Osteoblast (primary cell): Measurements from ENCODE around the gene SIRT3. TPM values are rescaled to one million over a fixed set of nuclear protein-coding genes. Genes with fewer than 3 reads are reported as not detected.

Source experiments
- DNase-seq: peaks from one replicate; pipeline ENCODE4 v3.0.0; 2011; ENCODE audit warnings: low spot score, mixed read lengths; ENCODE audit not compliant: insufficient read length; ENCODE audit errors: missing footprints
- H2AFZ ChIP-seq: 2 replicates; pipeline ENCODE4 v1.6.0; 2011; ENCODE audit warnings: mild to moderate bottlenecking, low read length
- H3K27ac ChIP-seq: 2 replicates; pipeline ENCODE4 v1.5.1; 2011; ENCODE audit warnings: mild to moderate bottlenecking, low read depth, low read length, moderate library complexity
- H3K27me3 ChIP-seq: 2 replicates; pipeline ENCODE4 v1.6.0; 2012; ENCODE audit warnings: mild to moderate bottlenecking, control low read depth, inconsistent platforms, low read length, moderate library complexity; ENCODE audit not compliant: insufficient read depth
- H3K36me3 ChIP-seq: 2 replicates; pipeline ENCODE4 v1.5.1; 2011; ENCODE audit warnings: mild to moderate bottlenecking, low read length, control low read depth, moderate library complexity; ENCODE audit not compliant: insufficient read depth
- H3K4me1 ChIP-seq: 2 replicates; pipeline ENCODE4 v1.5.1; 2011; ENCODE audit warnings: mild to moderate bottlenecking, low read length, control low read depth, moderate library complexity; ENCODE audit not compliant: insufficient read depth
- H3K4me2 ChIP-seq: 2 replicates; pipeline ENCODE4 v1.6.0; 2011; ENCODE audit warnings: mild to moderate bottlenecking, low read length; ENCODE audit not compliant: insufficient read depth
- H3K4me3 ChIP-seq: fragments of 200-600 bp; sonication (generic); 3 replicates; pipeline ENCODE4 v1.5.1; 2012; ENCODE audit warnings: mild to moderate bottlenecking, low read length, inconsistent platforms; ENCODE audit not compliant: insufficient read depth
- H3K79me2 ChIP-seq: 2 replicates; pipeline ENCODE4 v1.6.0; 2012; ENCODE audit warnings: mild to moderate bottlenecking, low read length, control low read depth, inconsistent platforms; ENCODE audit not compliant: insufficient read depth
- H3K9me3 ChIP-seq: 2 replicates; pipeline ENCODE4 v1.5.1; 2011; ENCODE audit warnings: low read depth, low read length, control low read depth
- H4K20me1 ChIP-seq: 2 replicates; pipeline ENCODE4 v1.6.0; 2012; ENCODE audit warnings: mild to moderate bottlenecking, low read length, control low read depth; ENCODE audit not compliant: insufficient read depth
- total RNA-seq: library from RNA; depleted of rRNA; stranded (reverse); fragments of >200 nt; gene quantifications from 2 replicates; pipeline ENCODE4 v1.2.3, GENCODE V29; 2012
- TF ChIP-seq, protein P1 (sequence below): IDR thresholded peaks from 2 replicates; pipeline ENCODE4 v1.5.1; 2011; ENCODE audit warnings: mild to moderate bottlenecking, low read depth, low read length, moderate library complexity; ENCODE audit errors: extremely low read depth

The SIRT3 gene
- total RNA-seq, 1 donor, result 11.2 TPM

DNA sequence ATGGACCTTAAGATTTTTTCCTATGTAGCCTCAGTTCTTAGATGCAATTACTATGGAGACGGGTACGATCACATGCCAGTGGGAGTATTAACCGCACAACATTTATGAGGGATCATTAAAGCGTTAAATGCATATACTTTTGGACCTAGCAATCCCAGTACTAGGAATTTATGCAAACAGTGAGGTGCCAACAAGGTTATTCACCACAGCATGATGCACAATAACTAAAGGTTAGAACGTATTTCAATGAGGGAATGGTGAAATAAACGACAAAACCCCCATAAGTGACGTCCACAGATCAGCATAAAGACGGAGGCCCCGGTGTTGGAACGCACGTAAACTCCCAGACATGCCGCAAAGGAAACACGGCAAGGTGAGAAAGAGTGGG, 539 bp downstream of the SIRT3 start:
- H3K79me2 ChIP-seq, result peaks cover 45% of the 10 kb centered on the region
- no peaks in the 10 kb centered on the region for H3K9me3 ChIP-seq
- peak overlapping the region; percentile 66 for H3K27ac ChIP-seq
- TF ChIP-seq, protein P1, sequence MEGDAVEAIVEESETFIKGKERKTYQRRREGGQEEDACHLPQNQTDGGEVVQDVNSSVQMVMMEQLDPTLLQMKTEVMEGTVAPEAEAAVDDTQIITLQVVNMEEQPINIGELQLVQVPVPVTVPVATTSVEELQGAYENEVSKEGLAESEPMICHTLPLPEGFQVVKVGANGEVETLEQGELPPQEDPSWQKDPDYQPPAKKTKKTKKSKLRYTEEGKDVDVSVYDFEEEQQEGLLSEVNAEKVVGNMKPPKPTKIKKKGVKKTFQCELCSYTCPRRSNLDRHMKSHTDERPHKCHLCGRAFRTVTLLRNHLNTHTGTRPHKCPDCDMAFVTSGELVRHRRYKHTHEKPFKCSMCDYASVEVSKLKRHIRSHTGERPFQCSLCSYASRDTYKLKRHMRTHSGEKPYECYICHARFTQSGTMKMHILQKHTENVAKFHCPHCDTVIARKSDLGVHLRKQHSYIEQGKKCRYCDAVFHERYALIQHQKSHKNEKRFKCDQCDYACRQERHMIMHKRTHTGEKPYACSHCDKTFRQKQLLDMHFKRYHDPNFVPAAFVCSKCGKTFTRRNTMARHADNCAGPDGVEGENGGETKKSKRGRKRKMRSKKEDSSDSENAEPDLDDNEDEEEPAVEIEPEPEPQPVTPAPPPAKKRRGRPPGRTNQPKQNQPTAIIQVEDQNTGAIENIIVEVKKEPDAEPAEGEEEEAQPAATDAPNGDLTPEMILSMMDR, result no peak
- H3K4me2 ChIP-seq, result peak overlapping the region; percentile 96
- peak overlapping the region; percentile 91 for H3K4me3 ChIP-seq
- H2AFZ ChIP-seq, result peak overlapping the region; percentile 95
- no peak for DNase-seq
- peaks cover 16% of the 10 kb centered on the region for H4K20me1 ChIP-seq
- H3K27me3 ChIP-seq, result no peaks in the 10 kb centered on the region
- peaks cover 19% of the 10 kb centered on the region for H3K4me1 ChIP-seq
- H3K36me3 ChIP-seq, result peaks cover 11% of the 10 kb centered on the region

DNA sequence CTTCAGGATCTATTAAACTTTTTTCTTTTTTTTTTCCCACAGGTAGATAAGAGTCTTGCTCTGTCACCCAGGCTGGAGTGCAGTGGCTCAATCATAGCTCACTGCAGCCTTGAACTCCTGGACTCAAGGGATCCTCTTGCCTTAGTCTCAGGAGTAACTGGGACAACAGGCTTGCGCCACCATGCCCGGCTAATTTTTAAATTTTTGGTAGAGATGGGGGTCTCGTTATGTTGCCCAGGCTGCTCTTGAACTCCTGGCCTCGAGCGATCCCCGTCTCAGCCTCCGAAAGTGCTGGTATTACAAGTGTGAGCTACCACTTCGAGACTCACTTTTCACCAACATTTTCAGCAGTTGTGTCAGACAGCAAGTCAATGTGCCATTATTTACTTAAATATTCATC, 962 bp downstream of the SIRT3 start:
- peaks cover 16% of the 10 kb centered on the region for H4K20me1 ChIP-seq
- H3K36me3 ChIP-seq, result peaks cover 7% of the 10 kb centered on the region
- no peaks in the 10 kb centered on the region for H3K9me3 ChIP-seq
- TF ChIP-seq, protein P1, result no peak
- no peaks in the 10 kb centered on the region for H3K27me3 ChIP-seq
- peak overlapping the region; percentile 66 for H3K27ac ChIP-seq
- peak overlapping the region; percentile 91 for H3K4me3 ChIP-seq
- peak overlapping the region; percentile 96 for H3K4me2 ChIP-seq
- H3K4me1 ChIP-seq, result peaks cover 19% of the 10 kb centered on the region
- peaks cover 41% of the 10 kb centered on the region for H3K79me2 ChIP-seq
- no peak for DNase-seq
- H2AFZ ChIP-seq, result no peak overlapping the region

DNA sequence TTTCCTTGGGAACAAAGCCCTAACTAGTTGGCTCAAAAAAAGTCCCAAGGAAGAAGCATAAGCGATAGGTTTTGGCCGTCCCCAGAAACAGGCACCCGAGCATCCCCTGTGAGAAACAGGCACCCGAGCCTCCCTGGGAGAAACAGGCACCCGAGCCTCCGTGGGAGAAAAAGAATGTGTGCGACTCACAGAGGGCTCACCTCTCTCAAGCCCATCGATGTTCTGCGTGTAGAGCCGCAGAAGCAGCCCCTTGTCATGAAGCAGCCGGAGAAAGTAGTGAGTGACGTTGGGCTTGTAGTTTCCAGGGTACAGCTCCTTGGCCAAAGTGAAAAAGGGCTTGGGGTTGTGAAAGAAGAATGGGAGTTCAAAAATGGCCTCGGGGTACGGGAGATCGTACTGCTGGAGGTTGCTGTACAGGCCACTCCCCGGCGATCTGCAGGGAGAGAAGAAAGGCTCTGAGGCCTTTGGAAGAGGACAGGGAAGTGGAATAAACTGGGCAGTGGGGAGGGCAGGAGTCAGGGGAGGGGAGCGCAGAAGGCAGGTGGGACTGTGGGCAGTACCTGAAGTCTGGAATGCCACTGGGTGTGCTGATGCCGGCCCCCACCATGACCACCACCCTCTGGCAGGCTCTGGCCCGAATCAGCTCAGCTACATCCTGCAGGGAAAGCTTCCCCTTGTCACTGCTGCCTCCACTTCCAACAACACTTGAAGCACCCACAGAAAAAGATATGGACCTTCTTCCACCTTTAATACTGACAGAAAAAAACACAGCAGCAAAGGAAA, 3.2 kb downstream of the SIRT3 start:
- TF ChIP-seq, protein P1, result no peak

DNA sequence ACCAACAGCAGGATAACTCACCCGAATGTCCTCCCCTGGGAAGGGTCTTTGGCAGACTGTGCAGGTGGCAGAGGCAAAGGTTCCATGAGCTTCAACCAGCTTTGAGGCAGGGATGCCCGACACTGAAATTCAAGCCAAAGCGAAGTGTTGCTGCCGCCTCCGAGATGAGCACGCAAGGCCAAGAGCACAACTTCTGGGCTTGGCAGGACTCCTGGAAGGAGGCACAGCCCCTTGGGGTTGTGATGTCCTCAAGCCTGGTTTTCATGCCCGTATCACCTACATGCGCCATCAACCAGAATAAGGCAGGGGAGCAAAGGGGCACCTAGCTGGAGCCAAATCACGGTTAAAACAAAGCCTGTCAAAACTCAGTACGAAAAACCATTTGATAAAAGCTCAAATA, 5.7 kb downstream of the SIRT3 start:
- peaks cover 11% of the 10 kb centered on the region for H3K4me1 ChIP-seq
- no peak overlapping the region for H3K4me2 ChIP-seq
- H2AFZ ChIP-seq, result no peak overlapping the region
- no peak for DNase-seq
- TF ChIP-seq, protein P1, result no peak
- H3K4me3 ChIP-seq, result no peak overlapping the region
- H3K36me3 ChIP-seq, result no peaks in the 10 kb centered on the region
- H3K9me3 ChIP-seq, result no peaks in the 10 kb centered on the region
- no peaks in the 10 kb centered on the region for H3K27me3 ChIP-seq
- no peak overlapping the region for H3K27ac ChIP-seq
- peaks cover 5% of the 10 kb centered on the region for H3K79me2 ChIP-seq
- H4K20me1 ChIP-seq, result no peaks in the 10 kb centered on the region

More for the DNA sequence above, 3.2 kb downstream of the SIRT3 start:
- peaks cover 16% of the 10 kb centered on the region for H3K4me1 ChIP-seq
- no peak overlapping the region for H3K4me3 ChIP-seq
- H3K9me3 ChIP-seq, result no peaks in the 10 kb centered on the region
- peaks cover 20% of the 10 kb centered on the region for H3K79me2 ChIP-seq
- no peak overlapping the region for H3K4me2 ChIP-seq
- peaks cover 7% of the 10 kb centered on the region for H4K20me1 ChIP-seq
- H3K27ac ChIP-seq, result no peak overlapping the region
- DNase-seq, result no peak
- no peaks in the 10 kb centered on the region for H3K36me3 ChIP-seq
- no peak overlapping the region for H2AFZ ChIP-seq
- no peaks in the 10 kb centered on the region for H3K27me3 ChIP-seq
